GM18517 (cell line): ENCODE data around the gene RIMBP2.

ENCODE experiments used
- ATAC-seq: cut with Tn5 transposase; IDR thresholded peaks from one replicate; pipeline ENCODE4 v1.9.1; 2021; ENCODE audit warnings: mild to moderate bottlenecking, moderate library complexity; ENCODE audit not compliant: unreplicated experiment

The RIMBP2 gene

DNA sequence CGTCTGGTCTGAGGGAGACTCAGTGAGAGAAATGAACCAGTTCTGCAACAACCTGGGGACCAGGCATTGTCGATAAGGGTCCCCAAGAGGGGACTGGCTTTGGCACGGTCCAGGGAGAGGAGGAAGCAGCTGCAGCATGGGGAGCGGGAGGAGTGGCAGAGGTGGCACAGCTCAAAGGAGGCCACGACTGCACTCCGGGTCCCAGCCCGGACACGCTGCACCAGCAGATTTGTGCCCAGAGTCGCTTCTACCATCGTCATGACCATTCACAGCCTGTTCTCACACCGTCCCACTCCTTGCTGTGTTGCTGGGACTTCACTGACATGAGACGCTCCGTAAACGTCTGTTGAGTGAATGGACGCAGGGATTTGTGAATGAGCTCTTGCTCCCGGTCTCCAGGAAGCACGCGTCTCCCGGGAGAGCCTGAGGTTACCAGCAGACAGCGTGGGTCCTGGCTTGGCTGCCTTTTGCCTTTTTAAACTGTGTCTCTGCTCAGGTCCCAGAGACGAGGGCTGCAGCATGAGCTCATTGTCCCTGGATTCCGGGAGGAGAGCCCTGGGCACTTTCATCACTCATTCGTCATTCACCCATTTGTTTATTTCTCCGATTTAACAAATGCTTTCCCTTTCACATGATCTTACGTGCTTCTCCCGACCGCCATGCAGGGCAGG, 241.4 kb downstream of the RIMBP2 start:
- ATAC-seq = no peak

DNA sequence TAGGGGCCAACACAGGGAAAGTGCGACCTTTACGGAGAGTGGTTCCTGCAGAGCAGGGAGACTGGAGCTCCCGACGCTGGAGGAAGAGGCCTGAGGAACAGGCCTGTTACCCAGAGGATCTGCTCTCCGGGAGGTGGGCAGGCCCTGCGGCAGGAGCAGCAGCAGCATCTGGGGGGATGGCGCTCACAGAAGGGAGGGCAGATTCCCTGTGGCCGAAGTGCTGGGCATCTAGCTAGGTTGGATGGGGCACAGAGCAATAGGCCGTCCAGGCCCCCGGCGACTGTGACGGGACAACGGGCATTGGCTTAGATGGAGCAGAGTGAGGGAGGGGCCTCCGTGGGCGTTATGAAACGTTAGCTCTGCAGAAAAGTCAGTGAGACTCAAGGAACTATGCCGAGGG, 242.8 kb downstream of the RIMBP2 start:
- no peak for ATAC-seq

DNA sequence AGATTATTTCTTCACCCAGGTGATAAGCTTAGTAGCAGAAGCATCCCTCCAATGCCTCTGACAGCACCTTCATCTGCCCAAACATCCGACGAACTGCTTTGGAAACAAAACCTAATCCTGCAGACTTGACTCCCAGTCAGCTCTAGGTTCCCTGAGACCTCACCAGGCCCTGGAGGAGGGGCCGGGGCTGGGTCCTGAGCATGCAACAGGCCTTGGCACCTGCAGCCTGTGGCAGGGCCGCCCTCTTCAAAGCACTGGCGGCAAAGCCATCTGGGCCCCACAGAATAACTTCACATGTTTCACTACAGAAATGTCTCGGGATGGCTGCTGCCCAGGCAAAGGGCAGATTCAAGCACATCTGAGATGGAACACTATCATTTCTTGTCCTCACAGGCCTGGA, 245.1 kb downstream of the RIMBP2 start:
- ATAC-seq = no peak

GRCh38 chr12:130469552-130469951, 246.5 kb downstream of the RIMBP2 start:
- no peak for ATAC-seq

DNA sequence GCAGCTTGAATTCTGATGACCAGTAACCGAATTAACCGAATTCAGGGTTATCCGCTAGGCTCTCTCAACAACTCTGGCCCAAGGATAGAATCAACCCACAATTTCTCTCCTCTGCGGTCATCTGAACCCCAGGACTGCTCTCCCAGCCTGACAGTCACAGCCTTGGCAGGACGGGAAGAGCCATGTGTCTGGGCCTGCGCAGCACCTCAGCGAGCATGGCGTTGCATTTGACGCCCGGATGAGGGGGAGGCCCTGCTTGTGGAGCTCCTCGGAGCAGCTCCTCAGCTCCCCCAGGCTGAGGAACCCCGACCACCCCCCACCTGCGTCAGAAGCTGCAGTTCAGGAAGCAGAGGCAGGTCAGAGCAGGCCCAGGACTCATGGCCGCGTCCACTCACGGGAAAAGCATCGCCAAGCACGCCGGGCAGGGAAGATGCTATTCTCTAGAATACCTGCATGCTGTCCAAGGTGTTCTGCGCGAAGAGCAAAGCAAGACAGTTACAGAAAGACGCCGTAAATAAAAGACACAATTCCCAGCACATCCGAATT, 247.3 kb downstream of the RIMBP2 start:
- no peak for ATAC-seq

DNA sequence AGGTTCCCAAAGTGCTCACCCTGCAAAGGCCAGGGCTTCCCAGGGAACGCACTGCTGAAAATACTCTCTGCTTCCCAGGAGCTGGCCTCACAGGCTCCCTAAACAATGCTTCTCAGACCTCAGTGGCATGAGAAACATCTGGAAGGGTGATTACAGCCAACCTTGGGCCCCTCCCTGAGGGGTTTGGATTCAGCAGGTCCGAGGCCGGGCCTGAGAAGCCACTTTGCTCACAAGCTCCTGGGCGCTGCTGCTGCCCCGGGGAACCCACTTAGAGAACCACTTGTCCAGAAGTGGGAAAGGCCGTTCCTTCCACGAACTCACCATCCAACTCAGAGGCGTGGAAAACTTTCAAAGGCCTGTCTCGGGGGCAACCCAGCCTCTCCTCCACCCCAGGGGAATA, 247.9 kb downstream of the RIMBP2 start:
- no peak for ATAC-seq

DNA sequence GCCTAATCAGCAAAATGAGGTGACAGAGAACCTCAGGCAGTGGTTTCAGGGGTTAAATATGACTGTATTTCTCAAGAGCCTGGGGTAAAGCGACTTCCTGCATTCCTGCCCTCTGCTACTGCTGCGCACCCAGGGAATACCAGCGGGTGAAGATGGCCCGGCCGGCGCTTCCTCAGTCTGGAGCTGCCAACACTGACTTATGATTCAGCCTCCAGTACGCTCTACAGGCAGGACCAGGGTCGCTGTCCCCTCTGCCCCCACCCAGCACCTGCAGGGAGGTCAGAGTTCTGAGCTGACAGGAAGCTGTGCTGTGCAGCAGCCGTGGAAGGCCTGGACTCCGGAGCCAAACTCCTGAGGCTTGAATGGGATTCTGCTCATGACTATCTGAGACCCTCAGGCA, 250.5 kb downstream of the RIMBP2 start:
- no peak for ATAC-seq

DNA sequence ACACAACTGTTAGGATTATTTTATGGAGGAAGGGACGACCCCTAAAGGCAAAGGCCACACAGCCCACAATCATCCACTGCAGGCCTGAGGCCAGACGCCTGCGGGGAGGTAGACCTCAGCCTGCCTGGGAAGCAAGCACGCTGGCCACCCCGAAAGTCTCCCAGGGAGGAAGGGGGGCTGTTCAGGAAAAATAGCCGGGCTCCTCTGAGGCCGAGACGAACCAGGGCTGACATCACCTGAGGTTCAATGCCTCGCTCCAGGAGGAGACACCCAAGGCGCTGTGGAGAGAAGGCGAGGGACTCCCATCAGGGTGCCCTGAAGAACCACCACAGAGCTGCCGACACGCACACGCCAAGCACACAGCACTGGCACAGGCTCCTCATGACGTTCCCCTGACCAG, 251.1 kb downstream of the RIMBP2 start:
- no peak for ATAC-seq

DNA sequence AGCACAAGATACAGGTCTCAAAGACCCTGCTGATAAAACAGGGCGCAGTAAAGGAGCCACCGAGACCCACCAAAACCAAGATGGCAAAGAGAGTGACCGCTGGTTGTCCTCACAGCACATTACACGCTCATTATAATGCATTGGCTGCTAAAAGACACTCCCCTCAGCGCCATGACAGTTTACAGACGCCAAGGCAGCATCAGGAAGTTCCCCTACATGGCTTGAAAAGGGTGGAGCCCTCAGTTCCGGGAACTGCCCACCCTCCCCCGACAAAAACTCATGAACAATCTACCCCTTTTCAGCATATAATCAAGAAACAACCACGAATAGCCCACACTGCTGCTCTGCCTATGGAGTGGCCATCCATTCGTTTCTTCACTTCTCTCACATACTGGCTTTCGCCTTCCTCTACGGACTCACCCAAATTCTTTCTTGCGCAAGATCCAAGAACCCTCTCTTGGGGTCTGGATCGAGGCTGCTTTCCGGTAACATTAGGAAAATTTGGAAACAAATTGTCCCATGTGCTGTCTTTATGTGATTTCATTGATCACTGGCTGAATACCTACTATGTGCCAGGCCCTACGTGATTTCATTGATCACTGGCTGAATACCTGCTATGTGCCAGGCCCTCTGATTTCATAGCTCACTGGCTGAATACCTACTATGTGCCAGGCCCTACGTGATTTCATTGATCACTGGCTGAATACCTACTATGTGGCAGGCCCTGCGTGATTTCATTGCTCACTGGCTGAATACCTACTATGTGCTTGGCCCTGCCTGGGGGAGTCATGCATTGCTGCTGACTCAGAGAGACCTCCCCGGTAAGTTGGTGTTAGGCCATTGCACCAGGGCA, 252.1 kb downstream of the RIMBP2 start:
- ATAC-seq = no peak

DNA sequence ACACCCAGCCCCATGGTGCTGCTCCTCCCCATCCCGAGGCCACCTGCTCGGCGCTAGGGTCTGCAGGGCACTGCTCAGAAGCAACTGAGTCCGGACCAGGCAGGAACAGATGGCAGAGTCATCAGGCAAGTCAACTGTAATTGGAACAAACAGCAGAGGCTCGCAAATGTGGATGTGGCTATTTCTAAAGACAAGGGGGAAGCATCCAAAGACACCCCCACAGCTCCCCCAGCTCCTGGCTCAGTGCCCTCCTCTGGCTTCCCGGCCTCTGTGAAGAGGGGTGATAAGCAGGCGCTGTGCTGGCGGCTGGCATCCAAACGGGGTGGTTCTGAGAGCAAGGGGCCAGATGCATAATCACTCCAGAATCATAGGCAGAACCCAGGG, 252.8 kb downstream of the RIMBP2 start:
- ATAC-seq = no peak

GRCh38 chr12:130462558-130463274, 253.4 kb downstream of the RIMBP2 start:
- no peak for ATAC-seq

- no peak for ATAC-seq
Observed at GRCh38 chr12:130461839-130462557, 254.1 kb downstream of the RIMBP2 start.

DNA sequence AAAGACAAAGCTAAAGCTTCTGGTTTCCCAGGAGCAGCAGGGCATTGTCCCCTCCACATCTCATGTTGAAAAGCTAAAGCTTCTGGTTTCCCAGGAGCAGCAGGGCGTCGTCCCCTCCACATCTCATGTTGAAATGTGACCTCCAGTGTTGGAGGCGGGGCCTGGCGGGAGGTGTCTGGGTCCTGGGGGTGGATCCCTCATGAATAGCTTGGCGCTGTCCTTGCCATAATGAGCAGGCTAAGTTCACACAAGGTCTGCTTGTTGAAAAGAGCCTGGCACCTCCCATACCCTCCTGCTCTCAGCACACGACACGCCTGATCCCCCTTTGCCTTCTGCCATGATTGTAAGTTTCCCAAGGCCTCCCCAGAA, 254.7 kb downstream of the RIMBP2 start:
- ATAC-seq = no peak

GRCh38 chr12:130460611-130461446, 255.3 kb downstream of the RIMBP2 start:
- no peak for ATAC-seq

- no peak for ATAC-seq
Observed at GRCh38 chr12:130459916-130460315, 256.2 kb downstream of the RIMBP2 start.

- no peak for ATAC-seq
Observed at GRCh38 chr12:130458341-130458740, 257.8 kb downstream of the RIMBP2 start.

GRCh38 chr12:130457215-130457614, 258.9 kb downstream of the RIMBP2 start:
- ATAC-seq = no peak

- ATAC-seq = no peak
Observed at GRCh38 chr12:130456375-130457199, 259.5 kb downstream of the RIMBP2 start.

DNA sequence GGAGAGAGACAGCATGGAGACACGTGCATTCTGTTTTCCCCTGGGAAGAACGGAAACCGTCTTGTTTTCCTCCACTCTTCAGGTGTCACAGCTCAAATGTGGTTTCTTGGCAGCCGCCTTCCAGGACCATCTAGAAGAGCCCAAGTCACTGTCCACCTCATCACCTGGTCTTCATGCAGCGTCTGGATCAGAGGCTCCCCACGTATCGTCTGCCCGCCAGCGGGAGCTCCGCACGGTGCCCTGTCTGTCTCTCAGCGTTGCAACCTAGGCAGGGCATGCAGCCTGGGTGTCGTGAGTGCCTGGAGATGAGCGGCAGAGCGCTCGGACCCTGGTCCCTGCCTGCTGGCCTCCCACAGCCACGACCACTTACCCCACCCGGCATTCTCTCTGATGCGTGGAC, 260.9 kb downstream of the RIMBP2 start:
- no peak for ATAC-seq
